Smooth muscle cell (in vitro differentiated cells): ENCODE measurements around the gene NDUFA12. TPM values are rescaled to one million over a fixed set of nuclear protein-coding genes. Genes with fewer than 3 reads are reported as not detected.

Experiments used
- DNase-seq: peaks from one replicate; lab custom pipeline; 2025; ENCODE audit not compliant: unreplicated experiment; lab: John Stamatoyannopoulos, UW
- H2AFZ ChIP-seq: fragments of 200-600 bp; sonication (generic); 2 replicates; pipeline ENCODE4 v1.6.0; 2016; ENCODE audit warnings: antibody characterized with exemption, low read depth, mild to moderate bottlenecking
- H3F3A ChIP-seq: fragments of 200-600 bp; sonication (generic); 2 replicates; pipeline ENCODE4 v1.6.0; 2017; ENCODE audit warnings: antibody characterized with exemption, low read depth
- H3K27ac ChIP-seq: fragments of 200-600 bp; sonication (generic); 2 replicates; pipeline ENCODE4 v1.5.1; 2016; ENCODE audit warnings: low read depth, mild to moderate bottlenecking
- H3K27me3 ChIP-seq: fragments of 200-600 bp; sonication (generic); 2 replicates; pipeline ENCODE4 v1.6.1; 2016; ENCODE audit warnings: low read depth, mild to moderate bottlenecking
- H3K36me3 ChIP-seq: fragments of 200-600 bp; sonication (generic); 2 replicates; pipeline ENCODE4 v1.5.1; 2016; ENCODE audit warnings: low read depth
- H3K4me1 ChIP-seq: fragments of 200-600 bp; sonication (generic); 2 replicates; pipeline ENCODE4 v1.5.1; 2016; ENCODE audit warnings: low read depth
- H3K4me2 ChIP-seq: fragments of 200-600 bp; sonication (generic); 2 replicates; pipeline ENCODE4 v1.6.0; 2016; ENCODE audit warnings: mild to moderate bottlenecking
- H3K4me3 ChIP-seq: fragments of 200-600 bp; sonication (generic); 2 replicates; pipeline ENCODE4 v1.5.1; 2016; ENCODE audit warnings: mild to moderate bottlenecking
- H3K79me2 ChIP-seq: fragments of 200-600 bp; sonication (generic); 2 replicates; pipeline ENCODE4 v1.6.0; 2016; ENCODE audit warnings: low read depth, mild to moderate bottlenecking
- H3K9ac ChIP-seq: fragments of 200-600 bp; sonication (generic); 2 replicates; pipeline ENCODE4 v1.6.0; 2016; ENCODE audit warnings: low read depth
- H3K9me3 ChIP-seq: fragments of 200-600 bp; sonication (generic); replicated peaks from 2 replicates; pipeline ENCODE4 v1.5.1; 2016; ENCODE audit warnings: low read depth
- H4K20me1 ChIP-seq: fragments of 200-600 bp; sonication (generic); 2 replicates; pipeline ENCODE4 v1.6.0; 2016; ENCODE audit warnings: low read depth
- CTCF ChIP-seq: fragments of 200-600 bp; sonication (generic); IDR thresholded peaks from 2 replicates; pipeline ENCODE4 v1.5.1; 2017; ENCODE audit warnings: borderline replicate concordance, mild to moderate bottlenecking, antibody characterized with exemption; ENCODE audit not compliant: insufficient read depth, poor library complexity, severe bottlenecking
- WGBS: methylation state at CpG from one replicate; pipeline ENCODE4 v1.1.7; 2016; ENCODE audit warnings: low lambda C conversion rate; 5-methylcytosine and 5-hydroxymethylcytosine counted together
- polyA plus RNA-seq: library from polyadenylated mRNA; unstranded; fragments of >200 nt; fragmentation: Nextera tagmentation; extraction: Ambion mirVana; gene quantifications from 2 replicates; pipeline ENCODE4 v1.2.1, GENCODE V29; 2016
- total RNA-seq: library from RNA; depleted of rRNA; stranded (reverse); fragments of >200 nt; gene quantifications from 2 replicates; pipeline ENCODE4 v1.2.3, GENCODE V29; 2014

NDUFA12 gene
- total and polyA plus RNA-seq, 2 experiments from 2014 or later, result 236 to 300 TPM

GRCh38 chr12:94941440-94941862 is 62.0 kb downstream of the NDUFA12 start:
- TF ChIP-seq CTCF, result no peak
- no peaks in the 10 kb centered on the region for H3K79me2 ChIP-seq
- no peak overlapping the region for H3K9ac ChIP-seq
- no peak overlapping the region for H3K4me3 ChIP-seq
- WGBS, result 39% methylated on average over 7 of the region's 7 CpGs
- no peak overlapping the region for H3K27ac ChIP-seq
- no peaks in the 10 kb centered on the region for H3F3A ChIP-seq
- H4K20me1 ChIP-seq, result no peaks in the 10 kb centered on the region
- H3K36me3 ChIP-seq, result no peaks in the 10 kb centered on the region
- no peaks in the 10 kb centered on the region for H3K9me3 ChIP-seq
- peak overlapping the region; percentile 34 for H3K4me2 ChIP-seq
- no peak for DNase-seq
- H3K4me1 ChIP-seq, result peaks cover 7% of the 10 kb centered on the region
- no peak overlapping the region for H2AFZ ChIP-seq
- no peaks in the 10 kb centered on the region for H3K27me3 ChIP-seq

GRCh38 chr12:94940771-94941170 is 62.7 kb downstream of the NDUFA12 start:
- Histone ChIP-seq H3K27ac (no peak overlapping the region), H2AFZ (no peak overlapping the region), H3K79me2 (no peaks in the 10 kb centered on the region), H4K20me1 (no peaks in the 10 kb centered on the region), H3K4me1 (peaks cover 7% of the 10 kb centered on the region), H3K4me2 (no peak overlapping the region), H3F3A (no peaks in the 10 kb centered on the region), H3K9ac (no peak overlapping the region), H3K4me3 (no peak overlapping the region), H3K27me3 (no peaks in the 10 kb centered on the region), H3K9me3 (no peaks in the 10 kb centered on the region), H3K36me3 (no peaks in the 10 kb centered on the region)
- 98% methylated on average over 9 of the region's 9 CpGs for WGBS
- no peak for TF ChIP-seq CTCF
- DNase-seq, result no peak

- no peaks in the 10 kb centered on the region for H4K20me1 ChIP-seq
- H3K9ac ChIP-seq, result no peak overlapping the region
- no peak overlapping the region for H3K4me3 ChIP-seq
- no peak for DNase-seq
- 91% methylated on average over 4 of the region's 4 CpGs for WGBS
- no peaks in the 10 kb centered on the region for H3F3A ChIP-seq
- H2AFZ ChIP-seq, result no peak overlapping the region
- H3K9me3 ChIP-seq, result no peaks in the 10 kb centered on the region
- TF ChIP-seq CTCF, result no peak
- H3K27ac ChIP-seq, result no peak overlapping the region
- H3K4me1 ChIP-seq, result peaks cover 7% of the 10 kb centered on the region
- no peaks in the 10 kb centered on the region for H3K36me3 ChIP-seq
- no peaks in the 10 kb centered on the region for H3K27me3 ChIP-seq
- no peak overlapping the region for H3K4me2 ChIP-seq
- no peaks in the 10 kb centered on the region for H3K79me2 ChIP-seq
Observed at GRCh38 chr12:94938583-94938982, 64.9 kb downstream of the NDUFA12 start.

- Histone ChIP-seq H3K79me2 (no peaks in the 10 kb centered on the region), H3K4me2 (no peak overlapping the region), H3K9ac (no peak overlapping the region), H3K27me3 (no peaks in the 10 kb centered on the region), H4K20me1 (no peaks in the 10 kb centered on the region), H2AFZ (no peak overlapping the region), H3K36me3 (no peaks in the 10 kb centered on the region), H3K27ac (no peak overlapping the region), H3K4me1 (no peaks in the 10 kb centered on the region), H3F3A (no peaks in the 10 kb centered on the region), H3K4me3 (no peak overlapping the region), H3K9me3 (no peaks in the 10 kb centered on the region)
- DNase-seq, result no peak
- TF ChIP-seq CTCF, result no peak
- WGBS, result 83% methylated on average over 2 of the region's 2 CpGs
Observed at GRCh38 chr12:94930772-94931171, 72.7 kb downstream of the NDUFA12 start.
